Raji (cell line): Measurements from ENCODE around the gene DCLK1.

Experiments used
- POLR2A ChIP-seq: IDR thresholded peaks from 2 replicates; pipeline ENCODE4 v1.6.1; 2011; ENCODE audit warnings: low read depth, low read length, control low read depth; ENCODE audit not compliant: insufficient read depth

Gene DCLK1

DNA sequence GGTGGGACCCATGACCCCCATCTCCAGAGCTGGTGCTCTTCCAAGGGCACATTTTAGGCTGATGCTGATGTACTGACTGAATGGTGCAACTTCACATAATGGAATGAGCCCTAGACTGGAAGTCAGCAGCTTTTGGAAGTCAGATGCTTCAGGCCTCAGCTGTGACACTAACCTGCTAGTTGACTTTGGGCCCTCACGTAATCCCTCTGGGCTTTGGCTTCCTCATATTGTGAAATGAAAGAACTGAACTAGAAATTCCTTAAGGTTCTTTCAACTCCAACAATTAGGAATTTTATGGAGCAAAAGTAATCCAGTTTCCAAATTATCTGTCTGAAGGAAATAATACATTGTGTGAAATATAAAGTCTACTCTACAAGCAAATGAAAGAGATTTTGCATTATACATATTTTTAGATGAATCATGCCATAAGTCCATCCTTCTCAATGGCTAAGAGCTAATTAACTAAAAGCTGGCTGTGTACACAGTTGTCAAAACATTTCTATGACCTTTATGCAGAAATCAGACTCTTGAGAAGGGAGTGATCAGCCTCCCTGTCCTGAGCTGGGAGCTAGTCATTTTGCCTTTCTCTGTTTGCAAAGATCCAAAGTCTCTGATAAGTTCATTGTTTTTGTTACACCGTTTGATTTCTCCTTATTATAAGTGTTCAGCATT is 204.2 kb downstream of the DCLK1 start:
- no peak for TF ChIP-seq POLR2A

- no peak for TF ChIP-seq POLR2A
These were observed 205.5 kb downstream of the DCLK1 start for GRCh38 chr13:35925669-35926068.

- no peak for TF ChIP-seq POLR2A
These were observed 207.8 kb downstream of the DCLK1 start for GRCh38 chr13:35923347-35923746.

DNA sequence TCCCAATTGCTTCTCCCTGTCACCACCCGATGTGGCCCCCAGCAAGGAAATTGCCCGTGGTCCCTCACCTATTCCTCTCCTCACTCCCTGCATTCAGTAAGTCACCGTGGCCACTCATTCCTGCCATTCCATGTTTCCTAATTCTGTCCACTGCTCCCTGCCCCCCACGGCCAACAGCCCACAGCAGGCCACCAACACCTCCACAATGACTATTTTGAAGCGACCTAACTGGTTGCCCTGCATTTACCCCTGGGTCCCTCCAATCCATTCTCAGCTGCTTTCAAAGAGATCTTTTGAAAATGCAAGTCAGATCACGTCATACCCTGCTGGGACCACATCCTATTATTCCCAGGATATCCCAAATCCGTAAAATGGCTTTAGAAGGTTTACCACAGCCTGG is 210.4 kb downstream of the DCLK1 start:
- TF ChIP-seq POLR2A: no peak

DNA sequence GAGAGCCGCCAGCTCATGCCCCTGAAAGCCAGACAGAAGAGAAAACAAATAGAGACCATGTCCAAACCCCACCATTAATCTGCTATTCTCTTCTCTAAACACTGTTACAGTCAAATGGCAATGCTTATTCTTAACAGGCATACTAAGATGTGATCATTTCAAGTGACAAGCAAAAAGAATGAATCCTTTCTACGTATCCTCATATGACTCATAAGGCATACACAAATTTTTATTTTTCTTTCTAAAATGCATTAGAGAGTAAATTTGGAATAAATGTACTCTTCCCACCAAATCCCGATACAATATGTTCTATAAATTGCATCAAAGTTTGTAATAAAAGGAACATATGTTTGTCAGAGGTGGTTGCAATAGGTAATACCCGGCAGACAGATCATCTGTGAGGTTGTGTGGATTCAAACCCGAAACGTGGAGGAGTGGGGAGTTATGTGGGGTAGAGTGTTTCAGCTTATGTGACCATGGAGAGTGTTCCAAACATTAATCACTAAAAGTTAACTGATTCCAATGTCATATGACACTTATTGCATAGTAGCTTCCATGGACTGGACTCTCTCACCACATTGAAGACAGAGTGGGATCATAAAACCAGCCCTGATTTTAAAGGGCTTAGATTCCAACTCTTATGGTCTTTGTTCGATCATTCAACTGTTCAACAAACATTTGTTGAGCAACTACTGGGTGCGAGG is 213.1 kb downstream of the DCLK1 start:
- TF ChIP-seq POLR2A: no peak

GRCh38 chr13:35917252-35917941 is 213.8 kb downstream of the DCLK1 start:
- TF ChIP-seq POLR2A: no peak

DNA sequence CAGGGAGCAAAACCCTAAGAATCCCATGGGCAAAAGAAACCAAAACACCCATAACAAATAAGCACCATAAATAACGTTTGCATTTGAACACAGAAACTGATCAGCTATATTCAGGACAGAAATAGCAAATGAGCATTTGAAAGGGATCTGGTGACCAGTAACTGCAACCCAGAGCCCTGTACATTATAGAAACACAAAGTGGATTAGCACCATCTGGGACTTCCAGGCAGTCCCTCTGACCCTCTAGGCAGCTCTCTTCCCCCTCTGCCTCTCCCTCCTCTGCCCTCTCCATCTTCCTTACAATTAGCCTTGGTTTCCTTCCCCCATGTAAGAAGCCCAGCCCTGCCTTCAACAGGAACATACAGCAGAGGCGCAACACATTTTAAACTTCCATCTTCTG is 215.0 kb downstream of the DCLK1 start:
- no peak for TF ChIP-seq POLR2A

DNA sequence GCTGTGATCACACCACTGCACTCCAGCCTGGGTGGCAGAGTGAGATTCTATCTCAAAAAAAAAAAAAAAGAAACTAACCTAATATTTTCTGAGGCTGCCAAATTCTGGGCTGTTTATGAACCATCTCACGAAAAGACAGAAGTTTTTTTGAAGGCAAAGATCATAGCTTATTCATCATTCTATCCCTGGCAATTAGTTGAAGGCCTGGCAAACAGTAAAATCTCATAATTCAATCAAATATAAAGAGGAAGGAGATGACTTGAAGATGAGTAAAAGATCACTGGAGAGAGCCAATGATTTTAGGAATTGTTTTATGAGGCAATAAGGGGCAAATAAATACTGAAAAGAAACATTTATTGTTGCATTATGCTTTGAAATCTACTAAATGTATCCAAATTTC is 216.5 kb downstream of the DCLK1 start:
- no peak for TF ChIP-seq POLR2A

DNA sequence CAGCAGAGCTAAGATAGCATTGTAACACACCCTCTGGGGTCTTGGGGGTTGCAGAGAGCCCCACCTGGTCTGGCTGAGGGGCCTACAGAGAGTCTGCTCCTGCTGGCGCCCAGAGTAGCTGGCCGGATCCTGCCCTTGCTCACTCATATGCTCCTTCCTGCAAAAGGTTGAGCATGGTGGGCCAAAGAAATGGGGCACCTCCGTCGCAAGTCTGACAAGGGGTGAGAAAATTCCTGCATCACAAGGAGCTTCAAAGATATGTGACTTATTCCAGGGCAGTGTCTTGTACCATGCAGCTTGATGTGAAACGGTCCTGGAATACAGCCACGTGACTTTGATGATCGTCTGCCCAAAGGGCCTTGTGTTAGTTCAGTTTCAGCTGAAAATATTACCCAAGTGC is 218.3 kb downstream of the DCLK1 start:
- TF ChIP-seq POLR2A: no peak

DNA sequence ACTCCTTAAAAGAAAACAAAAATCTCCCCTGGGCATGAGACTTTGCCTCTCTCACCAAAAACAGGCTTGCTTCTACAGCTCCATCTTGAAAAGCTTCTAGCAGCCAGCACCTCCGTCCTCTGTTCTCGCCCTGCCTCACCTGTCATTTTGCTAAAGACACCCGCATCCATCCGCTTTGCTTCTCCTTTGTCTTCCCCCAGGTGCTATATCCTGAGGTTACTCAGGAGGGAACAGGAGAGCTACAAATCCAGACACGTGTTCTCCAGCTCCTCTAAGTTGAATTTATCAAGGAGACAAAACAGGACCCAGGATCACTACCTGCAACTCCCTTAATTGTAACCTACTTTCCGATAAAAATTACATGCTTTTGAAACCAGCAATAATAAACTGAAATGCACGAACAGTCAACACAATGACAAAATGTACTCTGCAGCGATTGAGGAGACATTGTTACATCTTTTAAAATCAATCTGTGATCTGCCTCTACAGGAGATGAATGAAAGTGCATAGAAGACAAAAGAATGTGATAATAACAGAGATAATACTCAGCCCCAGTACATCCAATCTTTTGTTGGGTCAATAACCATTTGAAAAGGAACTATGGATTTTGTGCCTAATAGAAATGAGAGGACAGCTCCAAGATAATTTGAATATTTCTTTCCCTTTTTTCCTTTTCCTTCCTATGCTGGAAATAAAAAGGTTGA is 221.2 kb downstream of the DCLK1 start:
- TF ChIP-seq POLR2A: no peak

DNA sequence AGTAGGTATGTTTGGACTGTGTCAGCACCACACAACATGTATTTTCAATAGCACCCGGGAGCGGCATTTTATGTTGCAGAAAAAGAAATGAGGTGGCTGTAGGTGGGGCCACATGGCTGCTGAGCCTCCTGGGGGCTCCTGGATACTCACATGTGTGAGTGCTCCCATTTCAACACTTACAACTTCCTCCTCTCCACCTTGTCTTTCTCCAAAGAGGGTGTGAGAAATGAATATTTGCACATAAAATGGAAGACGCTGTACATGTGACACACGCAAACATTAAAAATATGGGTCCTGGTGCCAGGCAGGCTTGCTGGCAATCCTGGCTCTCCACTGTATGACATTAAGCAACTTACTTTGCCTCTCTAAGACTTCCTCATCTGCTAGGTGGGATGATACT is 222.1 kb downstream of the DCLK1 start:
- TF ChIP-seq POLR2A: no peak

- no peak for TF ChIP-seq POLR2A
These were observed 223.0 kb downstream of the DCLK1 start for GRCh38 chr13:35908226-35908625.

- no peak for TF ChIP-seq POLR2A
These were observed 224.5 kb downstream of the DCLK1 start for GRCh38 chr13:35906636-35907035.

DNA sequence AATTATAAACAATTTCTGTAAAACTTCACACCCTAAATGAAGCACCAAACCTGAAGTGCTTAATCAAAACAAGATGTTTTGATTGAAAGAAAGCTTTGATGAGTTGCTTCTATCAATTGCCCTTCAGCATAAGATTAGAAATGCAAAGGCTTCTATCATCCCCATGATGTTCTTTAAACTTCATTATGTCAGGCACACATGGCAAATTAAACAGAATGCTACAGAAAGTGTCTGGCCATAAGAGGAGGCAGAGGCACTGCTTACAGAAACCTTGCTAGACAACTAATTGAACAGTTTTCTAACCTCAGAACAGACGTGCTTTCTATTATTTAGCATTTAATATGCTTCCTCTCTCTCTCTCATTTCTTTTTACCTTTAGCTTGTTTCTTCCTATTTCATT is 228.1 kb downstream of the DCLK1 start:
- no peak for TF ChIP-seq POLR2A

DNA sequence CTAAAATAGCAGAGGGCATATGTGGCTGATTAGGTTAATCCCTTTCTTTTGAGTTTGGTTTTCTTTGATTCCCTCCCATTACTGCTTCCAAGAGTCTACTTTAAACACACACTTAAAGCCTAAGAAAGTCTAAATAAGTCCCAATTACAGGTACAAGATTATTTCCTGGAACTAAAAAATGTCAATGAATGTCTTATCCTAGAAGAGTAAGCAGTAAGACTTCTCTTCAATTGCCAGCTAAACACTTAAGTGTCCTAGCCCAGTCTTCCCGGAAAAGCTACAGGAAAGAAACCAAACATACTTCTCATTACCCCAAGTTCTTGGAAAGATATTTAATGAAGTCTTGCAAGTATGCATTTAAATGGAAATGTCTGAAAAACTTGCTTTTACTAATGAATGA is 233.1 kb downstream of the DCLK1 start:
- no peak for TF ChIP-seq POLR2A

- no peak for TF ChIP-seq POLR2A
These were observed 236.5 kb downstream of the DCLK1 start for GRCh38 chr13:35894636-35895035.
